Measurements from ENCODE around the gene NUB1.

NUB1 gene

DNA sequence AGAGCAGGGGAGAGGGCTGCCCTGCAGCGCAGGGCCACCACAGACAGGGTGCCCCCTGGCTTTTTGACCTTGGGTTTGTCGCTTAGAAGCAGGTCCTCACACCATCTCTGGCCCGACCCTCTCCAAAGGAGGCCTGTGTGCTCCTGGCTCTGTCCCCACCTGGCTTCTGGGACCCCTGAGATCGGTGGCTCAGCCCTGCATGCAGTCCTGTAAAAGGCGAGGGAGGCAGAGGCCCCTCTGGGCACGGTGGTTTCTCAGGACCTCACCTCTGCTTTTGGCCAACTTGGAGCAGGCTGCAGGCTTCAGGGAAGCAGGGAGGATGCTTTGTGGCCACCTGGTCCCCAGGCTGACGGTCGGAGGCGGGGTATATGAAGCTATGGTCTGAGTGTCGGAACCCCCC lies 46.8 kb downstream of the NUB1 start:
- DNase-seq (ENCODE audit: low read depth in 2 of 2) = no peak

DNA sequence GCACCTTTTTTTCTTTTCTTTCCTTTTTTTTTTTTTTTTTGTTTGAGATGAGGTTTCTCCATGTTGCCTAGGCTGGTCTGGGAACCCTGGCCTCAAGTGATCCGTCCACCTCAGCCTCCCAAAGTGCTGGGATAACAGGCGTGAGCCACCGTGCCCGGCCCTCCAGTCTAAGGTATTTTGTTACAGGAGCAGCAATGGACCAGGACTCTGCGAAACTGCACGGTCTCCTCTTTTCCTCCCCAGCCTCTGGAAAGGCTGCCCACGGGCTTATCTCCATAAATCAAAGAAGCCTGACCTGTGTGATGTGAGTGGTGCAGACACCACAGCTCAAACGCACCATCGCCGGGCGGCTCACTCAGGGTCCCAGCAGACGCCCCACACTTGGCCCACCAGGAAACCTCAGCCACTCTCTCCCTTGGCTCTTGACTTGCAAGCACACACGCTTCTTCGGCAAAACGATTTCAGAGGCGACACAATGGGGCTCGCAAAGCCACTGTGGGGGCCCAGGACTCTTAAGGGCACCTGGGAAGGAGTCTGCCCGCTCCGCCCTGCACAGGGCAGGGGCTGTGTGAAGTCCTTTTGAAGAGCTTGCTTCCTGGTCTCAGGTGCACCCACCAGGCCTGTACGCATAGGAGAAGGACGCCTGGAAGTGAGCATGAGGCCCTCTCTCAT lies 47.6 kb downstream of the NUB1 start:
- DNase-seq (ENCODE audit: low read depth in 2 of 2) = no peak

DNA sequence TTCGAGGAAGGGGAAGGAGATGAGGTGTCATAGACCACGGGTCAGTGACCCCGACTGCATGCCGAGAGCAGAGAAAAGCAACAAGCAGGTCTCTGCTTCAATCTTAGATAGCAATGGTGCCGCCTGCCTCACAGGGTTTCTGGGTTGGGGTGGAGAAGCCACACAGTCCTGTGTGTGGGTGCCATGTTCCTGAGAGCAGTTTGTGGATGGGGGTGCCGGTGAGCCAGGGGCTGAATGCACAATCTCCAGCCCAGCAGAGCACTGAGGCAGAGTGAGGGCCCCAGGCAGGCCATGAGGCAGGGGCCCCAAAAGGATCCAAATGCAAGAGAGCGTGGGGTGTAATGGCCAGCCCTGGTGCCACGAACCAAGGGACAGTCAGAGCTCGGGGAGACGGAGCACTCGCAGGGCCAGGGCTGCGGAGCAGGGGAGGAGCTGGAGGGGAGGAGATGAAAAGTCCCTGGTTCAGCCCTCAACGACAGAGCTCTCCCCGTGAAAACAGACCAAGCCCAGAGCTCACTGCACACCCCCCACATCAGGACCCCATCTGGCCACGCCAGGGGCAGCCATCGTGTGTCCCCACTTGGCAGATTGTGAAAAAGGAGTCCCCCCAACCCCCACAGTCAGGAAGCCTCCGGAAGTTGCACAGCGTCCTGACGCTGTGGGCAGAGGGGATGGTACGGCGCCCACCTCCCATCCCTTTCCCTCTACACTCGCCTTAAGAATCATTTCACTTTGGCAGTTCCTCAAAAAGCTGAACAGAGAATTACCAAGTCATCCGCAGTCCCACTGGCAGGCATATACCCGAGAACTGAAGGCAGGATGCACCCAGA lies 48.4 kb downstream of the NUB1 start:
- no peak for DNase-seq (ENCODE audit: low read depth in 2 of 2)

DNA sequence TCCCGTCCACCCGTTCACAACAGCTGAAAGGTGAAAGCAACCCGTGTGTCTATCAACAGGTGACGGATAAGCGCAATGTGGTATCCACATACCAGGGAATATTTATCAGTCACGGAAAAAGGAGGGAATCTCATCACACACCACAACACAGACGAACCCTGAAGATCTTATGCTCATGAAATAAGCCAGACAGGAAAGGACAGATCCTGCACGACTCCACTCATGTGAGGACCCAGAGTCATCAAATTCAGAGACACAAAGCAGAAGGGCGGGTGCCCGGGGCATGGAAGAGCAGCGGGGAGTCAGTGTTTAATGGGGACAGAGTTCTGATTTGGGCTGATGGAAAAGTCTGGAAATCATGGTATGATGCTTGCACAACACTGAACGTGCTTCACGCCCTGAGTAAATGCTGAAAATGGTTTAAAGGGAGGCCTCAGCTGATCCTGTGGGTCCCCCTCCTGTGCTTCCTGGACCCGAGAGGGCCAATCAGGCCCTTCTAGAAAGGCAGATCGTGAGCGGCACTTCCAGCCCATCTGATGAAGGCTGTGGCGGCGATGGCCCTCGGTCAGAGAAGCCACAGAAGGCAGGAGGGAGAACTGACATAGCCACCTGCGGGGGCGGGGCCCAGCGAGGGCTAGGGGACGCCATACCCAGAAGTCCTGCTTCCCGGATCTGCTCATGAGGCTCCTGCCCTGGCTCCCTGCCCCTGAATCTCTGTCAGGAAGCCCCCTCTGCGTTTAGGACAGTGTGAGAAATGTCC lies 49.2 kb downstream of the NUB1 start:
- no peak for DNase-seq (ENCODE audit: low read depth in 2 of 2)

DNA sequence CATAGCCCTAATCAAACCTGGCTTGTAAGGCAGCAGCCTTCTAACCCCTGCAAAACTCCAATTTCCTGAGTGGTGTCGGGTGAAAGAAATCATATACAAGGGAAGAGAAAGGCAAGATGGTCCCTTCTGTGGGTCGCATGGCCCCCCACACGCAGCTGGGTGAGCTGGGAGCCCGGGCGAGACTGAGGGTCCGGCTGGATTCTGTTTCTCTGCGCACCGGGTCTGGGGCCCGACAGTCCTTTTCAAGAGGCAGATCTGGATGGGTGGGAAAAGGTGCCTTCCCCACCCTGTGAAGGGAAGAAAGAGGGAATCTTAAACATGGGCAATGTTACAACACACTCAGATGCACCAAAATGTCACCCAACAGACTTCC lies 49.7 kb downstream of the NUB1 start:
- DNase-seq (ENCODE audit: low read depth in 2 of 2) = no peak

DNA sequence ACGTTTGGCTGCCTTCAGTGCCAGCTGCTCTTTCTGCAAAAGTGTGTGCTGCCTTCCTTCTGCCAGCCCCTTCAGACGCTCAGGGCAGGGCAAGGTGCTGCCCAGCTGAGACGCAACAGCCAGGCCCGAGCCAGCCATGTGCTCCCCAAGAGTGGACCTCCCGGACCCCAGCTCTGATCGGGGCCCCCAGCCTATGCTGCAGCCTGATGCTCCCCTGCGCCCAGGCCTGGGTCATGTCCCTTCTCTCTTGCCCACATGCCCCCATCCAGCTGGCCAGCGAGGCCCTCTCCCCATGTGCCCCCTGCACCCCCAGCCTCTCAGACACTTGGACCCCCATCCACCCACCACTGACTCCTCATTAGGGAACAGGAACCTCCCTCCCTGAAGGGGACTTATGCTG lies 50.4 kb downstream of the NUB1 start:
- DNase-seq (ENCODE audit: low read depth in 2 of 2) = no peak

DNA sequence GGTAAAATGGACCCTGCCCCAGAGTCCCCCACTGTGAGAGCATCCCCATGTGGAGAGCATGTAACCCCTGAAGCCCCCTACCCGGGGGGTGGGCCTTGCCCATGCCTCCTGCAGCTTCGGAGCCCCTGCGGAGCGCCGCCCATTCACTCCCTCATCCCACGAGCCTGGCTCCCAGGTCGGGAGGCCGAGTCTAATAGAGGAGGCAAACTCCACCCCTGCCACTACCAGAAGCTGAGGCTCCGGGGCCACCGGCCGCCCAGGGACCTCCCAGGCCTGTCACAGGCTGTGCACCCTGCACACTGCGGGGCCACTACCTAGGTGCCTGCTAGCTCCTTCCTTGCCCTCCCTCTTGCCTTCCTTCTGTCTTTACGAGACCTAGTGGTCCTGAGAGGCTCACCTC lies 50.8 kb downstream of the NUB1 start:
- DNase-seq (ENCODE audit: low read depth in 2 of 2) = no peak

DNA sequence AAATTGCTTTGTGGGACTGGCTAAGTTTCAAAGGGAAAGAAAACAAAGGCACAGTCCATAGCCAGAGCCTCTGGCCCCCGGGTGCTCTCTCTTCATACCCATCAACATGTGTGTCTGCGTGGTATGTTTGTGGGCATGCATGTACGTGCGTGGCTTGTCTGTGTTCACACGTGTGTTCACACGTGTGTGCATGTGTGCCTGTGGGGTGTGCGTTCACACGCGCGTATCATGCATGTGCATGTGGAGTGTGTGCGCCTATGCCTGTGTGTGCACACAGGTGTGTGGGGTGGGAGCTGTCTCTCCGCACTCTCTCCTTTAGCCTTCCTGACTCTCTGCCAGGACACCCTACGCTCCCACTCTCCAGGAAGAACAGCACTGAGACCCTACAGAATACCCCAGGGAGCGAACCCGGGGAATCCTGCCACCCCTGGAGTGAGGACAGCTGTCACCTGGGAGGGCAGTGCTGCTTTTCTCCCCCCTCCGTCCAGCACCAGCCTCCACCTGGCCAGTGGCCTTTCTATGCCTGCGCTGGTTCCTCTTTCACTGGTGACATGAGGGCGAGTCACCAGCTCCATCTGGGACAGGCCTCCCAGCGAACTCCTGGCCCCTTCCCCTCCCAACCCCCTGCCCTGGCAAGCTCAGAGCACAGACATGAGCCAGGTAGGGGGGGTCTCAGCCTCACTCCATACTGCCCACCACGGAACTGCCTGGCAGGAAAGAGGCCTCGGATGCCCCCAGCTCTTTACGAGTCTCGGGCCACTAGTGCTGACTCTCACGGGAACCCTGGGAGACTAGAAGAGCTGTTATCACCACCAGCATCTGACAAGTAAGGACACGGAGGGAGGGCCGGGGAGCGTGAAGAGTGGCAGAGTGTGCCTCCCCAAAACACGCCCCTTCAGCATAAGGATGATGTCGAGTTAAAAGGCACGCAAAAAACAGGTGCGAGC lies 51.7 kb downstream of the NUB1 start:
- no peak for DNase-seq (ENCODE audit: low read depth in 2 of 2)

DNA sequence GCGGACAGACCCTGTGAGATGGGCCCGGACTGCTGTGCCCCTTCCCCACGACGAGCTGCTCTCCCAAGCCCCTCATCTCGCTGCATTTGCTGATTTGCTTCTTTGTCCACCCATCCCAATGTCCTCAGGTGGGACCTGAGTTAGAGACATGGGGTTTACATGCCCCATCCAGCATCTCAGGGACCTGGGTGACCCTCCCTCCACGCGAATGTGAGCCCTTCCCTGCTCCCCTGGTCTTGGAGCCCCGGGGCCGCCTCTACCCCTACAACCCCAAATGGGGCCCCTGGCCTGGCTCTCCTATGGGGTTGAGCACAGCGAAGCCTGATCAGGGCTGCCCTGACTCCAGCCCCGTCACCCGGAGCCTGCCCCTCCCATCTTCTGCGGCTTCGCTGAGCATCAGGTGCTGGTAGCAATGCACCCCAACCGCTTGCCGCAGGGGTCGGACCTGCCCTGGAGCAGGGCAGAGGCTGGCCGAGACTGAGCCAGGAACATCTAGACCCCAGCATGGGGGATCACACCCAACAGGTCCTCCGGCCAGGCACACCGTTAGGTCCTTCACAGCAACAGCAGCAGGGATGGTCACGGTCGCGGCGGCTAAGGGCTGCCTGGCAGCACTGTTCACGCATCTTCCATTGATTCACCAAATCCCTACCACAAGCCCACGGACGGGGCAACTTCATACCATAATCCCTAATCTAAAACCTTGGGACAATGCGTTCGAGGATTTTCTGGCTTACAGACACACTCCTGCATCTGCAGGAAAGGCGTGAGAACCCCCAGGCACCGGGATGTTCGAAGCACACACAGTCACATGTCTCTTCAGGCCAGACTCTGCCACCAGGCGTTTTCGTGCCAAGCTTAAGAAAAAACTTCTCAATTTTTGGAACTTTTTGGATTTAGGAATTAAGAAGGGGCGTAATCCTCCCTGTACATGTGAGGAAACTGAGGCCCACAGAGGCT lies 52.7 kb downstream of the NUB1 start:
- DNase-seq (ENCODE audit: low read depth in 2 of 2) = no peak

DNA sequence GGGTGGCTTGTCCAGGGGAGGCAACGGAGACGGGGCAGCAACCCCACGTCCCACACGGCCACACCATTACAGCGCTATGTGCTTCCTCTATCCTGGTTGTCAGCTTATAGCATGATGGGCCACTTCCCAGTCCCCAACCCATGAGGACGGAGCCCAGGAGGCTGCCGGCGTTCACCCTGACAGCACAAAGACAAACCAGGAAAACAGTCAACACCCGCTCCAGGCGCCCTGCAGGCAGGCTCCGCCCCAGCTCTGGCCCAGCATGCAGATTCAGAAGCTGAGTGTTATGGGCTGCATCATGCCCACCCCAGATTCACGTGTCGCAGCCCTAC lies 53.4 kb downstream of the NUB1 start:
- no peak for DNase-seq (ENCODE audit: low read depth in 2 of 2)

DNA sequence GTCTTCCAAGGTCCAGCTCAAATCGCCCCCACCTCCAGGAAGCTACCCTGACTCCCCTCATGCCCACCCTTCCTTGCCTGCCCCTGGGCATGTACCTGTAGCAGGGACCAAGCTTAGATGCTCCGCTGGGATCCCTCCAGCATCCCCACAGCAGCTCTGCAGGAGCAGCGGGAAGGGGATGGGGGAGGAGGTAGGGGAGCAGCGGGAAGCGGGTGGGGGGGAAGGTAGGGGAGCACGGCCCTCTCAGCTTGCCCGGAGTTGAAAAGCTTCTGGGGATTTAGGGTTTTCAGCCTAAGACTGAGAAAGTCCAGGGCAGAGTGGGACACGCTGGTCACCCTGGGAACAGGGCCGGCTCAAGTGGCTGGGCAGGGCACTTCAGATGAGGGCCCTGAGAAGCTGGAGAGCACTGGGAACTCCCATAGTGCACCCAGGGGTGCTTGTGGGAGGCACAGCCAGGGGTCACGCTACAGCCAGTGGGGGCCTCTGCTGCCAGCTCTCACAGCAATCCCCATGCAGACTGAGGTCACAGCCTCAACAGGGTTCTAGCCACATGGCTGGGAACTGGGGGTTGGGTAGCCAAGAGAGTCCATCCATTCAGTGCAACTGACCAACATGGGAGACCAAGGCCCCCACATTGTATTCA lies 54.8 kb downstream of the NUB1 start:
- DNase-seq (ENCODE audit: low read depth in 2 of 2) = no peak

DNA sequence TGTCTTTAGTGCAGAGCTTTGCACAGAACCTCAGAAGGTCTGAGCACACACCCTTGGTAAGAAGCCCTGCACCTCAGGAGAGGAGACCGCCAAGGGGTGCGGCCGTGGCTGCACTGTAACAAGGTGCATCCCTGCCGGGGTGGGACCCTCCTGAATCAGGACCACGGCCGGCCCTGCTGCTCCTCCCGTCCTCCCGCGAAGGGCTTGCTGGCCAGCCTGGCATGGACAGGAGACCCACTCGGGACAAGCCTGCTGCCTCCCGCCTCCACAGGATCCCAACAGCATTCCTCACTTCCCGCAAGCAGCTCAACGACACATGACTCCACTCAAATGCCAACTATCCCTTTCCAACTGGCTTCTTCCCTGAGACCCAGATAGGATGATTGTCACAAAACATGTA lies 55.4 kb downstream of the NUB1 start:
- DNase-seq (ENCODE audit: low read depth in 2 of 2) = no peak

DNA sequence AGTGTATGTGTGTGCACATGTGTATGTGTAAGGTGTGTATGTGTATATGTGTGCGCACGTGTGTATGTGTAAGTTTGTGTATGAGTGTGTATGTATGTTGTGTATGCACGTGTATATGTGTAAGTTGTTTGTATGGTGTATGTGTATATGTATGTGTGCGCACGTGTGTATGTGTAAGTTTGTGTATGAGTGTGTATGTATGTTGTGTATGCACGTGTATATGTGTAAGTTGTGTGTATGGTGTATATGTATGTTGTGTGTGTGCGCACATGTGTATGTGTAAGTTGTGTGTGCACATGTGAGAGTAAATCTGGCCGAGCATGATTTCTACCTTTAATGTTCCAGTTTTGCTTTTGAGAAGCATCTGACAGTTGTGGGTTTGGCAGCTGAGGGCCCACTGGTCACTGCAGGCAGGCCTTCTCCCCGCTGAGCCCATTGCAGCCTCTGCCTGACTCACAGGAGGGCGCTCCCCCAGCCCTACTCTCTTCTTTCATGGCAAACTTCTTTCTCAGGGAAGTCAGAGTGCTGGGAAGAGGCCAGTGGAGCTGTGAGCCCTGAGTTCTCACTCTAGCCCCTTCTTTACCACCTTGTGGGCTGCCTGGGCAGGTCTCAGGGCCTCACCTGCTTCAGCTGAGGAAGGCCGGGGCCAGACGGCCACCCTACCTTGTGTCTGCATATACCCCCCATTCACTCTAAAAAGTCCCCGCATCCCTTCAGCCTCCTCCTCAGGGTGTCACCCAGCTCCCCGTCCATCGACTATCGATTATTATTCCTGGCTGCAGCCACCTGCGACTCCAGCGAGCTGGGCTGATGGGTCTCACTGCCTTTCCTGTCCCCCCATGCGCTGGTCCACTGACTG lies 57.1 kb downstream of the NUB1 start:
- DNase-seq (ENCODE audit: low read depth in 2 of 2) = no peak

DNA sequence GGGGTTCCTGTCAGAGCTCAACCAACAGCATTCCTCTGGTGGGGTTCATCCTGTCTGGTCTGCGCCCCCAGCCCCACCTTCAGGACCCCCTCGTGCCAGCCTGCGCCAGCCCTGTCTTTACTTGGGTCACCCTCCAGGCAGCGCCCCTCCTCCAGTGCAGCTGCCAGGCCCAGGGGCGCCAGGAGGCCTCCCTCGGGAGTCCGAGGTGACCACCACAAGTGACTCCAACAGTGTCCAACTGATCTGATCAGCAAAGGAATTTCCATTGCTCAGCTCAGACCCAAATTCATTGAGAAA lies 57.6 kb downstream of the NUB1 start:
- DNase-seq (ENCODE audit: low read depth in 2 of 2) = no peak

DNA sequence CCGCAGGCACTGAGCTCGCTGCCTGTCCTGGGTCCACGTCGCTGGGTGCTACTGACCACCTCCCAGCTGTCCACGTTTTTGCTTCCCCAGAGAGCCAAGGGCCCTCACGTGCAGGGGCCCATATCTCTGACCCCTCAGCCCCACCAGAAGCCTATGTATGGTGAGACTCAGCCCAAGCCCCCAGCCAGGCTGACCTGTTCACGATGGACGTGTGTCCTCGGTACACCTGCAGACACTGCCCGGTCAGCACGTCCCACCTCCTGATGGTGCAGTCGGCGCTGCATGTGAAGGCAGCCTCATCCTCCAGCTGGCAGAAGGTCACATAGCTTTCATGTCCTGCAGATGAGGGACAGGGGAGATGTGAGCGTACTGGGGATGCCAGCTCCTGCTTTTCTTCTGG lies 58.3 kb downstream of the NUB1 start:
- DNase-seq (ENCODE audit: low read depth in 2 of 2) = no peak

DNA sequence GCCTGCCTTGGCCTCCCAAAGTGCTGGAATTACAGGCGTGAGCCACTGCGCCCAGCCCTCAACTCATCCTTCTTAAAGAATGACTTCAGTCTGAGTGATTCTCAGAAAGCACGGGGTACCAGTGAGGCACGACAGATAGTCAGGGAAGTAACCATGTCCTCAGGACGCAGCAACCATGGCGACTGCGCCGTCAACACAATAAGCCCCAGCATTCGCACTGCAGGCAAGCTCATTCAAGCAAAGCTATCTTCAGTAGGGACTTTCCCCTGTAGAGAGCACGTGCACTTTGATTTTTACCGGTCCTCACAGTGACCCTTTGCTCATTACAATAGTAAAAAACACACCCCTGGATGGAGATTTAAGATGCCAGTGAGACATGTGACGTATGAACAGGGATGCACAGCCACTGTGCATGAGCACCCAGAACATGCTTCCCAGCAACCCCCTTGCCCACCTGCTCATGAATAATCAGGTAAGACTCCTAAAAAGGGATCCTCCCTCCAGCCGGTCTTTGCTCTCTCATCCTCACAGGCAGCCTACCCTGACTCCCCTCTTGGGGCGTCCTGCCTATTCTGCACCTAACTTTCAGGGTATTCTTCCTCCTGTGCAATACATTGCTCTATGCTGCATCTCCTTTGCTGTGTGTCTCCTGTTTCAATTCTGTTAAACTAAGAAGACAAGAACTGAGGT lies 59.2 kb downstream of the NUB1 start:
- no peak for DNase-seq (ENCODE audit: low read depth in 2 of 2)

DNA sequence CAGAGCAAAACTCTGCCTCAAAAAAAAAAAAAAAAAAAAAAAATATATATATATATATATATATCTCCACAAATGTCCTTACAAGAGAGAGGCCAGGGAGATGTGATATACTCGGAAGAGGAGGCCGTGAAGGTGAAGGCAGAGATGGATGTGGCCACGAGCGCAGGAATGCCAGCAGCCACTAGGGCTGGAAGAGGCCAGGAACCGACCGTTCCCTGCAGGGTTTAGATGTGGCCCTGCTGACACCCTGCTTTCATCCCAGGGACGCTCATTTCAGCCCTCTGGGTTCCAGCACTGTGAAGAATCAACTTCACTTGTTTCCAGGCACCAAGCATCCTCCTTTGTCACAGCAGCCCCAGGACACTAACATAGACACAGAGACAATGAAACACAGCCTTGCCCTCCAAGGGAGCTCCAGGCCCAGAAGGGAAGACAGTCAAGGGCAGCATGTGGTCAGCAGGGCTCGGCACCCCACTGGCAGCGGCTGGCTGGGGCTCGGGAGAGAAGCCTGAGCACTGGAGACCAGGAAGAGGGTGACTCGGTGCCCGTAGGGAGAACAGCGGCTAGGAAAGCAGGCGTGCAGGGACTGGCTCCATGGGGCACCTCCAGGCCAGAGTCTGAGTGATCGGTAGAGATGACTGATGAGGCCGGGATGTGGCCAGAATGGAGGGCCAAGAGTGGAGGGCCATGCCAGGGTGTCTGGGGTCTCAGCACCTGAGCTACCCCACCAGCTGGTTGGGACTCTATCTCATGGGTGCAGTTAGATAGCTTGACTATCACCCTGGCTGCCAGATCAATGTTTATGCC lies 60.6 kb downstream of the NUB1 start:
- DNase-seq (ENCODE audit: low read depth in 2 of 2) = no peak

DNA sequence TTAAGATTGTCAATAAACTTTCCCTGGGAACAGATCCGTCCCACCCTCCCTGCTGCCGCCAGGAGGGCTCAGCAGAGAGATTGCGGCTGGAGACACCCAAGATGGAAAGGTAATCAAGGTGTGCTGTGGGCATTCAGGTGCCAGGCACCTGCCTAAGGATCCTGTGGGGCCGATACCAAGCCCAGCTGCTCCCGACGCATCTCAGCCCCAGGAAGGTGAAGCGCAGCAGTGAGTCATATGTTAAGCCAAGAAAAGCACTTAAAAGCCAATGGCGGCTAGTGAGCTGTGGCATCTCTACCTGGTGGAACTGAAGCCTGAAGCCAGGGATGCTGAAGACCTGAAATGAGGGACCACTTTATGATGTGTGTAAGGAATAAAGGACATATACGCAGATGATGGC lies 62.2 kb downstream of the NUB1 start:
- no peak for DNase-seq (ENCODE audit: low read depth in 2 of 2)

Measured in stimulated activated CD8-positive, alpha-beta memory T cell treated with anti-CD3 and anti-CD28 coated beads, Interleukin-7, amount 100 ng/mL, for 4 hours (primary cell).